H9 (cell line): Measurements from ENCODE around the gene TMEM127. TPM values are rescaled to one million over a fixed set of nuclear protein-coding genes. Genes with fewer than 3 reads are reported as not detected.
"Not testable (repeated sequence)": the region's sequence is repeated elsewhere in the genome, so short reads cannot be mapped to it uniquely, and the experiment has no call there.

Experiments
- DNase-seq: peaks from one replicate; pipeline ENCODE4 v3.0.0-alpha.2; 2017
- H2AFZ ChIP-seq: one replicate; pipeline ENCODE4 v1.6.1; 2013; ENCODE audit warnings: mild to moderate bottlenecking, low read length, control low read depth, moderate library complexity
- H2AK5ac ChIP-seq: 2 replicates; pipeline ENCODE4 v1.6.1; 2013; ENCODE audit warnings: low read length, control low read depth, mixed read lengths; ENCODE audit not compliant: insufficient read length
- H2BK120ac ChIP-seq: one replicate; pipeline ENCODE4 v1.6.1; 2013; ENCODE audit warnings: low read depth, mild to moderate bottlenecking, low read length, control low read depth, inconsistent platforms; ENCODE audit not compliant: poor library complexity, severe bottlenecking
- H2BK12ac ChIP-seq: 2 replicates; pipeline ENCODE4 v1.6.1; 2013; ENCODE audit warnings: low read length, control low read depth, mixed read lengths, low read depth; ENCODE audit not compliant: insufficient read length
- H2BK15ac ChIP-seq: 2 replicates; pipeline ENCODE4 v1.6.1; 2013; ENCODE audit warnings: low read depth, low read length, control low read depth
- H2BK20ac ChIP-seq: one replicate; pipeline ENCODE4 v1.6.1; 2013; ENCODE audit warnings: low read depth, mild to moderate bottlenecking, low read length, control low read depth, inconsistent platforms; ENCODE audit not compliant: poor library complexity, severe bottlenecking
- H2BK5ac ChIP-seq: 2 replicates; pipeline ENCODE4 v1.6.1; 2013; ENCODE audit warnings: low read length, control low read depth, mixed read lengths; ENCODE audit not compliant: insufficient read length
- H3K14ac ChIP-seq: 2 replicates; pipeline ENCODE4 v1.6.1; 2013; ENCODE audit warnings: low read length, control low read depth; ENCODE audit not compliant: insufficient read depth
- H3K18ac ChIP-seq: 2 replicates; pipeline ENCODE4 v1.6.1; 2013; ENCODE audit warnings: low read depth, mild to moderate bottlenecking, mixed read lengths, low read length, control low read depth; ENCODE audit not compliant: insufficient read length
- H3K23ac ChIP-seq: 2 replicates; pipeline ENCODE4 v1.6.1; 2013; ENCODE audit warnings: low read length, control low read depth, mixed read lengths, low read depth; ENCODE audit not compliant: insufficient read length
- H3K23me2 ChIP-seq: 2 replicates; pipeline ENCODE4 v1.6.1; 2013; ENCODE audit warnings: low read depth, mild to moderate bottlenecking, mixed read lengths, low read length, control low read depth; ENCODE audit not compliant: insufficient read length, poor library complexity, severe bottlenecking
- H3K27ac ChIP-seq: 2 replicates; pipeline ENCODE4 v1.5.1; 2013; ENCODE audit warnings: low read length, control low read depth, mixed read lengths, low read depth; ENCODE audit not compliant: insufficient read length
- H3K27me3 ChIP-seq: 2 replicates; pipeline ENCODE4 v1.6.1; 2013; ENCODE audit warnings: low read length, control low read depth, inconsistent platforms; ENCODE audit not compliant: insufficient read depth
- H3K4ac ChIP-seq: 2 replicates; pipeline ENCODE4 v1.6.1; 2013; ENCODE audit warnings: low read depth, mild to moderate bottlenecking, control low read depth, inconsistent platforms, low read length, moderate library complexity
- H3K4me1 ChIP-seq: 2 replicates; pipeline ENCODE4 v1.6.1; 2013; ENCODE audit warnings: low read length, control low read depth, inconsistent platforms; ENCODE audit not compliant: insufficient read depth
- H3K4me2 ChIP-seq: 2 replicates; pipeline ENCODE4 v1.6.1; 2013; ENCODE audit warnings: low read length, control low read depth, mixed read lengths; ENCODE audit not compliant: insufficient read length, insufficient read depth
- H3K56ac ChIP-seq: 2 replicates; pipeline ENCODE4 v1.6.1; 2013; ENCODE audit warnings: low read depth, mild to moderate bottlenecking, mixed read lengths, low read length, control low read depth; ENCODE audit not compliant: insufficient read length
- H3K79me1 ChIP-seq: 2 replicates; pipeline ENCODE4 v1.6.1; 2013; ENCODE audit warnings: low read depth, mild to moderate bottlenecking, moderate library complexity, low read length, control low read depth, inconsistent platforms; ENCODE audit not compliant: insufficient read depth, poor library complexity, severe bottlenecking
- H3K79me2 ChIP-seq: 2 replicates; pipeline ENCODE4 v1.6.1; 2013; ENCODE audit warnings: low read length, control low read depth, inconsistent platforms; ENCODE audit not compliant: insufficient read depth
- H3K9ac ChIP-seq: 2 replicates; pipeline ENCODE4 v1.6.1; 2013; ENCODE audit warnings: low read length, control low read depth, mixed read lengths; ENCODE audit not compliant: insufficient read length; ENCODE audit errors: extremely low read depth
- H3K9me3 ChIP-seq: one replicate; pipeline ENCODE4 v1.6.1; 2013; ENCODE audit warnings: low read depth, low read length, inconsistent platforms; ENCODE audit not compliant: control insufficient read depth
- H3T11ph ChIP-seq: one replicate; pipeline ENCODE4 v1.6.1; 2013; ENCODE audit warnings: mild to moderate bottlenecking, low read length, control low read depth, inconsistent platforms
- H4K20me1 ChIP-seq: one replicate; pipeline ENCODE4 v1.6.1; 2013; ENCODE audit not compliant: control insufficient read depth, insufficient read length, insufficient read depth
- H4K5ac ChIP-seq: 2 replicates; pipeline ENCODE4 v1.6.1; 2013; ENCODE audit warnings: low read depth, mild to moderate bottlenecking, mixed read lengths, low read length, control low read depth; ENCODE audit not compliant: insufficient read length
- H4K8ac ChIP-seq: replicated peaks from 2 replicates; pipeline ENCODE4 v1.6.1; 2013; ENCODE audit warnings: low read length, control low read depth, mixed read lengths, low read depth; ENCODE audit not compliant: insufficient read length
- H4K91ac ChIP-seq: 2 replicates; pipeline ENCODE4 v1.6.1; 2013; ENCODE audit warnings: low read depth, mild to moderate bottlenecking, moderate library complexity, mixed read lengths, low read length, control low read depth; ENCODE audit not compliant: insufficient read length
- H3K27ac Mint-ChIP-seq, 3 experiments: 2 replicates in 2 of 3; 3 replicates in 1 of 3; pipeline ENCODE4 v1.8.0; 2020 to 2021; ENCODE audit warnings: mixed read lengths in 3 of 3, mild to moderate bottlenecking in 1 of 3, moderate library complexity in 1 of 3
- H3K27me3 Mint-ChIP-seq: 2 replicates; pipeline ENCODE4 v1.8.0; 2021; ENCODE audit warnings: low read depth, mild to moderate bottlenecking, moderate library complexity, mixed read lengths
- H3K36me3 Mint-ChIP-seq, 3 experiments: 2 replicates in 2 of 3; 3 replicates in 1 of 3; pipeline ENCODE4 v1.8.0; 2020 to 2021; ENCODE audit warnings: low read depth in 3 of 3, mixed read lengths in 3 of 3; ENCODE audit not compliant: insufficient read depth in 1 of 3
- H3K4me1 Mint-ChIP-seq, 2 experiments: 2 replicates each; pipeline ENCODE4 v1.8.0; 2020; ENCODE audit warnings: mixed read lengths in 2 of 2
- H3K4me3 Mint-ChIP-seq, 2 experiments: 2 replicates in 1 of 2; 3 replicates in 1 of 2; pipeline ENCODE4 v1.8.0; 2020 to 2021; ENCODE audit warnings: mild to moderate bottlenecking in 2 of 2, mixed read lengths in 2 of 2, moderate library complexity in 1 of 2
- H3K9me3 Mint-ChIP-seq, 2 experiments: 2 replicates in 1 of 2; 3 replicates in 1 of 2; pipeline ENCODE4 v1.8.0; 2020; ENCODE audit warnings: mild to moderate bottlenecking in 2 of 2, mixed read lengths in 2 of 2, moderate library complexity in 1 of 2
- WGBS: extraction: QIAGEN DNeasy Blood & Tissue Kit; methylation state at CpG from one replicate; pipeline ENCODE4 v1.1.7; 2013; ENCODE audit warnings: missing lambda C conversion rate, low lambda C conversion rate, mixed read lengths; ENCODE audit not compliant: insufficient read length; ENCODE audit errors: extremely low coverage; 5-methylcytosine and 5-hydroxymethylcytosine counted together
- total RNA-seq: library from RNA; stranded (reverse); gene quantifications from 2 replicates; pipeline ENCODE4 v1.2.1, GENCODE V29; 2021

The TMEM127 gene
- total RNA-seq, 1 experiment from 2014 or later, result 30.1 TPM

GRCh38 chr2:96219959-96220358 lies 45.8 kb downstream of the TMEM127 start:
- H2BK15ac ChIP-seq, H3K4ac ChIP-seq, H3K27me3 ChIP-seq, H3K14ac ChIP-seq, H3K27ac ChIP-seq, H3K23ac ChIP-seq, H3K4me3 Mint-ChIP-seq, H3K18ac ChIP-seq, H2BK20ac ChIP-seq, H3K56ac ChIP-seq, H3K79me1 ChIP-seq, H4K20me1 ChIP-seq, H4K5ac ChIP-seq, H3K9me3 Mint-ChIP-seq, H3K79me2 ChIP-seq, H2AK5ac ChIP-seq, H2BK12ac ChIP-seq, H3K4me1 ChIP-seq, H2BK120ac ChIP-seq, H4K91ac ChIP-seq, H2BK5ac ChIP-seq, H3T11ph ChIP-seq, DNase-seq, H4K8ac ChIP-seq, H2AFZ ChIP-seq, H3K36me3 Mint-ChIP-seq, H3K9me3 ChIP-seq, H3K23me2 ChIP-seq, H3K27me3 Mint-ChIP-seq, H3K9ac ChIP-seq, H3K27ac Mint-ChIP-seq, H3K4me2 ChIP-seq: not testable (repeated sequence)
- WGBS, result no CpG with 5 or more reads among the region's 4 CpGs
- peaks cover 11 to 16% of the 10 kb centered on the region in 2 experiments for H3K4me1 Mint-ChIP-seq
